Measurements from ENCODE around the gene ZBTB5. TPM values are rescaled to one million over a fixed set of nuclear protein-coding genes. Genes with fewer than 3 reads are reported as not detected.
A peak's percentile ranks its signal among the peaks of the same experiment; 100 is the strongest.

ZBTB5 gene
- total and polyA plus RNA-seq, 2 of the 13 experiments (the other 11 are each of a cell fraction or from before 2014, with no cell fraction given), result 12.5 to 20.5 TPM

DNA sequence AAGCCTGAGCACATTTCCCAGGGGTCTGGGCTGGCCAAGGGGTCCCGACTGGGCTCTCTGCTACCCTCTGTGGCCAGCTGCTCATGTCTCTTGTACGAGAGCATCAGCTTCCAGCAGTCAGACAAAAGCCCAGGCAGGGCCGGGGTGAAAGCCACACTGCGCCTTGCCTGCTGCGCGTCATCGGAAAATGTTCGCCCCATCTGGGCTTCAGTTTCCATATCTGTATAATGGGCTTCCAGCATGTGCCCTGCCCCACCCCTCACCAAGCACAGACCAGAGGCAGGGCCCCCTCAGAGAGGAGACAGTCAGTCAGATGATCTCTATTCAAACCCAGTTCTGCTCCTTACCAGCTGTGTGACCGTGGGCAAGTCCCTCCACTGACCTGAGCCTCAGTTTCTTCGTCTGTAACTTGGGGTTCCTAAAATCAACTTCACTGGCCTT, 50.7 kb downstream of the ZBTB5 start:
- WGBS (ENCODE audit: low lambda C conversion rate), result 35% methylated on average over 5 of the region's 10 CpGs
- no peak for FAIRE-seq
- Histone ChIP-seq H2AFZ (ENCODE audit: low read length) (no peak overlapping the region), H3K9me3 (ENCODE audit: low read length) (no peaks in the 10 kb centered on the region), H3K4me2 (ENCODE audit: low read depth, low read length) (peak overlapping the region; percentile 80), H3K27ac (ENCODE audit: extremely low read length, insufficient read depth, low read length) (no peak overlapping the region), H3K36me3 (replicated peaks in 1 of 2; ENCODE audit: control insufficient read depth in 1 of 2, insufficient read depth in 2 of 2, low read length in 2 of 2) (no peaks in the 10 kb centered on the region), H3K79me2 (ENCODE audit: insufficient read depth, low read length) (no peaks in the 10 kb centered on the region), H4K20me1 (ENCODE audit: insufficient read depth, low read length) (no peaks in the 10 kb centered on the region), H3K4me1 (ENCODE audit: insufficient read depth, low read length) (peaks cover 77% of the 10 kb centered on the region), H3K27me3 (ENCODE audit: control insufficient read depth in 1 of 2, insufficient read depth in 2 of 2, low read length in 2 of 2) (no peaks in the 10 kb centered on the region), H3K4me3 (replicated peaks in 1 of 3; ENCODE audit: insufficient read depth in 1 of 3, low read depth in 2 of 3, low read length in 3 of 3) (peak overlapping the region in 1 of 3 experiments; percentile 51; a peak in 1 of 6 replicates), H3K9ac (ENCODE audit: insufficient read depth, low read depth, low read length) (no peak overlapping the region)
- in situ Hi-C loops (cut with HindIII; ENCODE audit: extremely low pct_ligation_motif_present, low pct_unique_long_range_greater_than_20kb), result no loop called here
- ChIA-PET POLR2A (interaction anchor here (1.5 kb wide), 1 partner anchor 51 kb away, joined by 3 read pairs; the partner anchor contains the start of gene ZBTB5), CTCF (ENCODE audit: low intra/inter-chr PET ratio, low total read pairs) (interaction anchor here (1.4 kb wide), 1 partner anchor 16 kb away, joined by 6 read pairs; no protein-coding TSS in a partner anchor)
- no peak for ATAC-seq
- DNase-seq (ENCODE audit: low spot score), result no peak
- no TSS peak for BruUV-seq (replicated peaks)
- 0 out of 2 replicates have a peak, but pooled peaks have one; percentile 7 for TF ChIP-seq ZNF350 (CRISPR knock-in tag; IDR thresholded peaks at IDR 0.05; ENCODE audit: borderline replicate concordance, low read depth)
- TF ChIP-seq ZNF629 (CRISPR knock-in tag; conservative IDR thresholded peaks at IDR 0.05), result peak; percentile 92
- TF ChIP-seq, protein P1, sequence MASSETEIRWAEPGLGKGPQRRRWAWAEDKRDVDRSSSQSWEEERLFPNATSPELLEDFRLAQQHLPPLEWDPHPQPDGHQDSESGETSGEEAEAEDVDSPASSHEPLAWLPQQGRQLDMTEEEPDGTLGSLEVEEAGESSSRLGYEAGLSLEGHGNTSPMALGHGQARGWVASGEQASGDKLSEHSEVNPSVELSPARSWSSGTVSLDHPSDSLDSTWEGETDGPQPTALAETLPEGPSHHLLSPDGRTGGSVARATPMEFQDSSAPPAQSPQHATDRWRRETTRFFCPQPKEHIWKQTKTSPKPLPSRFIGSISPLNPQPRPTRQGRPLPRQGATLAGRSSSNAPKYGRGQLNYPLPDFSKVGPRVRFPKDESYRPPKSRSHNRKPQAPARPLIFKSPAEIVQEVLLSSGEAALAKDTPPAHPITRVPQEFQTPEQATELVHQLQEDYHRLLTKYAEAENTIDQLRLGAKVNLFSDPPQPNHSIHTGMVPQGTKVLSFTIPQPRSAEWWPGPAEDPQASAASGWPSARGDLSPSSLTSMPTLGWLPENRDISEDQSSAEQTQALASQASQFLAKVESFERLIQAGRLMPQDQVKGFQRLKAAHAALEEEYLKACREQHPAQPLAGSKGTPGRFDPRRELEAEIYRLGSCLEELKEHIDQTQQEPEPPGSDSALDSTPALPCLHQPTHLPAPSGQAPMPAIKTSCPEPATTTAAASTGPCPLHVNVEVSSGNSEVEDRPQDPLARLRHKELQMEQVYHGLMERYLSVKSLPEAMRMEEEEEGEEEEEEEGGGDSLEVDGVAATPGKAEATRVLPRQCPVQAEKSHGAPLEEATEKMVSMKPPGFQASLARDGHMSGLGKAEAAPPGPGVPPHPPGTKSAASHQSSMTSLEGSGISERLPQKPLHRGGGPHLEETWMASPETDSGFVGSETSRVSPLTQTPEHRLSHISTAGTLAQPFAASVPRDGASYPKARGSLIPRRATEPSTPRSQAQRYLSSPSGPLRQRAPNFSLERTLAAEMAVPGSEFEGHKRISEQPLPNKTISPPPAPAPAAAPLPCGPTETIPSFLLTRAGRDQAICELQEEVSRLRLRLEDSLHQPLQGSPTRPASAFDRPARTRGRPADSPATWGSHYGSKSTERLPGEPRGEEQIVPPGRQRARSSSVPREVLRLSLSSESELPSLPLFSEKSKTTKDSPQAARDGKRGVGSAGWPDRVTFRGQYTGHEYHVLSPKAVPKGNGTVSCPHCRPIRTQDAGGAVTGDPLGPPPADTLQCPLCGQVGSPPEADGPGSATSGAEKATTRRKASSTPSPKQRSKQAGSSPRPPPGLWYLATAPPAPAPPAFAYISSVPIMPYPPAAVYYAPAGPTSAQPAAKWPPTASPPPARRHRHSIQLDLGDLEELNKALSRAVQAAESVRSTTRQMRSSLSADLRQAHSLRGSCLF (CRISPR knock-in tag; IDR thresholded peaks at IDR 0.05; ENCODE audit: borderline replicate concordance), result no peak
- intact Hi-C loops (cut with micrococcal nuclease; ENCODE audit: unreplicated experiment), result loop anchor here (2.0 to 5.0 kb wide), 2 partner anchors 16 to 417 kb away; no protein-coding TSS in a partner anchor

Data from HepG2 (cell line).